Kidney (tissue), 14 donors: ENCODE results near the gene THADA. TPM values are rescaled to one million over a fixed set of nuclear protein-coding genes. Genes with fewer than 3 reads are reported as not detected.
"Not testable (repeated sequence)": the region's sequence is repeated elsewhere in the genome, so short reads cannot be mapped to it uniquely, and the experiment has no call there.

Experiments used
- DNase-seq, 5 donors: peaks; one replicate each; pipeline ENCODE4 v3.0.0-alpha.2; 2013 to 2020
- FAIRE-seq: peaks from 2 replicates; lab custom pipeline; 2012; peaks lifted over from hg19 to GRCh38; lab: Jason Lieb, UNC
- H3K27ac ChIP-seq, 2 donors: one replicate each; pipeline ENCODE4 v1.7.0; 2013; ENCODE audit warnings: low read depth in 2 of 2, low read length in 2 of 2, inconsistent platforms in 1 of 2
- H3K27me3 ChIP-seq: one replicate; pipeline ENCODE4 v1.7.1; 2013; ENCODE audit warnings: low read length, inconsistent platforms; ENCODE audit not compliant: control insufficient read depth, insufficient read depth
- H3K36me3 ChIP-seq, 3 donors: one replicate each; pipeline versions ENCODE4 v1.7.0 to v1.7.1; 2013; ENCODE audit warnings: low read length in 3 of 3, control low read depth in 1 of 3, inconsistent platforms in 1 of 3; ENCODE audit not compliant: insufficient read depth in 3 of 3, control insufficient read depth in 2 of 3
- H3K4me1 ChIP-seq, 3 donors: one replicate each; pipeline versions ENCODE4 v1.7.0 to v1.7.1; 2013; ENCODE audit warnings: low read length in 3 of 3, inconsistent platforms in 1 of 3, low read depth in 1 of 3; ENCODE audit not compliant: control insufficient read depth in 2 of 3, insufficient read depth in 2 of 3
- H3K4me3 ChIP-seq, 3 donors: one replicate each; pipeline versions ENCODE4 v1.7.0 to v1.8.1; 2013; ENCODE audit warnings: low read length in 3 of 3, control low read depth in 1 of 3, inconsistent platforms in 1 of 3
- H3K9ac ChIP-seq, 3 donors: one replicate each; pipeline versions ENCODE4 v1.7.0 to v1.7.1; 2013; ENCODE audit warnings: low read length in 3 of 3, control low read depth in 1 of 3, inconsistent platforms in 1 of 3
- H3K9me3 ChIP-seq, 3 donors: one replicate each; pipeline versions ENCODE4 v1.7.0 to v1.7.1; 2013; ENCODE audit warnings: low read length in 3 of 3, control low read depth in 1 of 3, inconsistent platforms in 1 of 3; ENCODE audit not compliant: control insufficient read depth in 2 of 3, insufficient read depth in 1 of 3
- intact Hi-C: fragments of 100-400 bp; cut with DNase I; formaldehyde crosslinking; loops from one replicate; pipeline ENCODE4 v1.11.1; 2022
- polyA plus RNA-seq: library from polyadenylated mRNA; stranded (reverse); fragments of 350-450 nt; fragmentation: Illumina TruSeq; extraction: RNeasy Lipid Tissue Mini Kit (QIAGEN cat#74804); gene quantifications from one replicate; pipeline ENCODE4 v1.2.3, GENCODE V29; 2014; ENCODE audit warnings: low read depth, low replicate concordance; ENCODE audit not compliant: insufficient read depth
- total RNA-seq: library from RNA; stranded (reverse); fragmentation: NEBNext Ultra II Directional; extraction: Animal tissue kit (Norgen Biotek cat#: 25700); gene quantifications from one replicate; pipeline ENCODE4 v1.2.1, GENCODE V29; 2021
- TF ChIP-seq, protein P1 (sequence below): IDR thresholded peaks from 3 replicates; pipeline ENCODE4 v1.5.1; 2012; ENCODE audit warnings: mild to moderate bottlenecking, moderate library complexity, borderline replicate concordance; ENCODE audit not compliant: insufficient read depth; ENCODE audit errors: extremely low read depth
- donor health status: control.
- donor health status: control.
- donor health status: control.
- donor health status: control.
- donor health status: control.
- donor health status: DM: yes; HTN: yes; CAD: no.
- donor health status: Normal renal cell carcinoma (clear cell type).

The THADA gene
- total and polyA plus RNA-seq, 2 donors from 2014 or later: 21.4 to 45.1 TPM

DNA sequence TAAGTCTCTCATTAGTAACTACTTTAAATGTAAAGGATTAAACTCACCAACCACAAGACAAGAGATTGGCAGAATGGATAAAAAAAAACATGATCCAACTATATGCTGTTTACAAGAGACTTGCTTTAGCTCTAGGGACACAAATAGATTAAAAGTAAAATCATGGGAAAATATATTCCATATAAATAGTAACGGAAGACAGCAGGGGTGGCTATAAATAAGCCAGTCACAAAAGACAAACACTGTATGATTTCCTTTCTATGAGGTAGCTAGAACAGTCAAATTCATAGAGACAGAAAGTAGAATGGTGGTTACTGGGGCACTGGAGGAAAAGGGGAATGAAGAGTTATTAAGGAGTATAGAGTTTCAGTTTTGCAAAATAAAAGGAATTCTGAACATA lies 145.2 kb downstream of the THADA start:
- no peaks in the 10 kb centered on the region for H3K36me3 ChIP-seq
- TF ChIP-seq, protein P1, sequence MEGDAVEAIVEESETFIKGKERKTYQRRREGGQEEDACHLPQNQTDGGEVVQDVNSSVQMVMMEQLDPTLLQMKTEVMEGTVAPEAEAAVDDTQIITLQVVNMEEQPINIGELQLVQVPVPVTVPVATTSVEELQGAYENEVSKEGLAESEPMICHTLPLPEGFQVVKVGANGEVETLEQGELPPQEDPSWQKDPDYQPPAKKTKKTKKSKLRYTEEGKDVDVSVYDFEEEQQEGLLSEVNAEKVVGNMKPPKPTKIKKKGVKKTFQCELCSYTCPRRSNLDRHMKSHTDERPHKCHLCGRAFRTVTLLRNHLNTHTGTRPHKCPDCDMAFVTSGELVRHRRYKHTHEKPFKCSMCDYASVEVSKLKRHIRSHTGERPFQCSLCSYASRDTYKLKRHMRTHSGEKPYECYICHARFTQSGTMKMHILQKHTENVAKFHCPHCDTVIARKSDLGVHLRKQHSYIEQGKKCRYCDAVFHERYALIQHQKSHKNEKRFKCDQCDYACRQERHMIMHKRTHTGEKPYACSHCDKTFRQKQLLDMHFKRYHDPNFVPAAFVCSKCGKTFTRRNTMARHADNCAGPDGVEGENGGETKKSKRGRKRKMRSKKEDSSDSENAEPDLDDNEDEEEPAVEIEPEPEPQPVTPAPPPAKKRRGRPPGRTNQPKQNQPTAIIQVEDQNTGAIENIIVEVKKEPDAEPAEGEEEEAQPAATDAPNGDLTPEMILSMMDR: no peak
- no peak for FAIRE-seq
- no peak overlapping the region for H3K4me3 ChIP-seq
- H3K27me3 ChIP-seq: no peaks in the 10 kb centered on the region
- H3K4me1 ChIP-seq: peaks cover 8 to 47% (median 11%) of the 10 kb centered on the region in 3 donors
- H3K9me3 ChIP-seq: no peaks in the 10 kb centered on the region
- no peak overlapping the region for H3K9ac ChIP-seq
- intact Hi-C loops: no loop called here
- H3K27ac ChIP-seq: no peak overlapping the region
- no peak for DNase-seq

DNA sequence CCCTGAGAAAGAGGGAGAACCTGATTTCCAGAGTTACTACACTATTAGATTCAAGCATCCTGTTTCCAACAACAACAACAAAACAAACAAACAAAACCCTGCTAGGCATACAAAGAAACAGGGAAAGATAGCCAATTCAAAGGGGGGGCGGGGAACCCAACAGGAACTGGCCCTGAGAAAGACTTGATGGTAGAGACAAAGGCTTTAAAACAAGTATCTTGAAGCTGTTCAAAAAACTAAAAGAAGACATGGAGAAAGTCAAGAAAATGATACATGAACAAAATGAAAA lies 147.1 kb downstream of the THADA start:
- H3K9me3 ChIP-seq: no peaks in the 10 kb centered on the region
- H3K9ac ChIP-seq: no peak overlapping the region
- no peaks in the 10 kb centered on the region for H3K36me3 ChIP-seq
- FAIRE-seq: no peak
- no peak overlapping the region for H3K4me3 ChIP-seq
- H3K27me3 ChIP-seq: no peaks in the 10 kb centered on the region
- intact Hi-C loops: no loop called here
- TF ChIP-seq, protein P1: no peak
- H3K27ac ChIP-seq: no peak overlapping the region
- DNase-seq: no peak
- H3K4me1 ChIP-seq: peaks cover 4 to 48% (median 11%) of the 10 kb centered on the region in 3 donors

DNA sequence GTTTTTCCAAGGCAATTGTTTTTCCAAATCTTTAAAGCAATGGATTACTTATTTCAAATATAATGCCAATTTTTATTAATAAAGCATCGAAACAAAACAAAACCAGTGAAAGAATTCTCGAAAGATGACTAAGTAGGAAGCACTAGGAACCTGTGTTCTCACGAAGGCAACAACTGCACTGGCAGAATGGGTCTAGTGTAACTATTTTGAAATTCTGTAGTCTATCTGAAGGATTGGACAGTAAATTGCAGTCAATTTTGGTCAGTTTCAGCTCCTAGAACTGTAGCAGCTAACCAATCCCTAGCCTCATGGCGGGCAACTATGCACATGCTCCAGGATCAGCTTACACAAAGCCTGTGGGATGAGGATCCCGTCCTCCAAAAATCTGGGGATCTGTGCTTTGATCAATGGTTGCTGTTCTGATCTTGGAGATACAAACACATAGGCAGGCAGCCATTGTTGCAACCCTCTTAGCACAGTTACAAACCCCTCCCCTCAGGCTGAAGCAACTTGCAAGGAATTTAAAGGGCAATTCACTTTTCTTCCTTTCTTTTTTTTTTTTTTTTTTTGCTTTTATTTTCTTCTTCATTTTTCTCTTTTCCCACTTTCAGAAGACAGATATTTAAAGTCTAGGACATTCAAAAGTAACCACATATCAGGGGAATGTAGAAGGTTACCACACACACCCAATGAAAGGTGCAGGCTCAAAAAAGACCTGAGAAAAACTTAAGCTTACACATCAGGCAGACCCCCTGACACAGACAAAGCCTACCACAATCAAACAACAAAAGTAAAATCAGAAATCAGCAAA lies 147.6 kb downstream of the THADA start:
- peaks cover 2 to 48% (median 14%) of the 10 kb centered on the region in 3 donors for H3K4me1 ChIP-seq
- H3K9ac ChIP-seq: no peak overlapping the region
- no peaks in the 10 kb centered on the region for H3K9me3 ChIP-seq
- intact Hi-C loops: no loop called here
- H3K4me3 ChIP-seq: no peak overlapping the region
- FAIRE-seq (no peak), DNase-seq (no peak)
- H3K27me3 ChIP-seq: no peaks in the 10 kb centered on the region
- H3K36me3 ChIP-seq: no peaks in the 10 kb centered on the region
- no peak overlapping the region for H3K27ac ChIP-seq
- TF ChIP-seq, protein P1: no peak

DNA sequence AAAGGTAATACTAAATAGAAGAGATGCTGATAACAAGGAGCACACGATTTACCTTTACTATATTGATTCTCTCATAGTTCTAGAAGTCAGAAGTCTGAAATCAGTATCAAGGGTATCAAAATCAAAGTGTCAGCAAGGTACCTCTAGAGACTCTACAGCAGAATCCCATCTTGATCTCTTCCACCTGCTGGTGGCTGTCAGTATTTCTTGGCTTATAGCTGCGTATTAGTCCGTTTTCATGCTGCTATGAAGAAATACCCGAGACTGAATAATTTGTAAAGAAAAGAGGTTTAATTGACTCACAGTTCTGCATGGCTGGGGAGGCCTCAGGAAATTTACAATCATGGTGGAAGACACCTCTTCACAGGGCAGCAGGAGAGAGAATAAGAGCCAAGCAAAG lies 149.1 kb downstream of the THADA start:
- H3K9ac ChIP-seq, intact Hi-C loops, H3K4me3 ChIP-seq, FAIRE-seq, H3K36me3 ChIP-seq, DNase-seq, H3K9me3 ChIP-seq, H3K27ac ChIP-seq, H3K27me3 ChIP-seq: not testable (repeated sequence)
- peaks cover 0 to 46% (median 15%) of the 10 kb centered on the region in 3 donors for H3K4me1 ChIP-seq
